Nephron (organoid): ENCODE data around the gene STK4.
A peak's percentile ranks its signal among the peaks of the same experiment; 100 is the strongest.

ENCODE experiments used
- H3K27ac Mint-ChIP-seq, 3 experiments: 2 replicates each; pipeline ENCODE4 v1.8.0; 2020; ENCODE audit warnings: mixed read lengths in 3 of 3, mild to moderate bottlenecking in 2 of 3, moderate library complexity in 1 of 3
- H3K27me3 Mint-ChIP-seq: 2 replicates; pipeline ENCODE4 v1.8.0; 2021; ENCODE audit warnings: low read depth, mild to moderate bottlenecking, moderate library complexity, mixed read lengths
- H3K36me3 Mint-ChIP-seq: 2 replicates; pipeline ENCODE4 v1.8.0; 2020; ENCODE audit warnings: low read depth, mixed read lengths
- H3K4me1 Mint-ChIP-seq: 2 replicates; pipeline ENCODE4 v1.8.0; 2020; ENCODE audit warnings: mixed read lengths
- H3K4me3 Mint-ChIP-seq, 3 experiments: 2 replicates each; pipeline ENCODE4 v1.8.0; 2020; ENCODE audit warnings: mild to moderate bottlenecking in 3 of 3, mixed read lengths in 3 of 3, moderate library complexity in 2 of 3
- H3K9me3 Mint-ChIP-seq: 2 replicates; pipeline ENCODE4 v1.8.0; 2020; ENCODE audit warnings: mixed read lengths
- CTCF ChIP-seq, 3 experiments: fragments of 200-600 bp; sonication (generic); IDR thresholded peaks; one replicate each; pipeline ENCODE4 v1.5.0; 2021; ENCODE audit warnings: antibody characterized with exemption in 3 of 3; ENCODE audit not compliant: unreplicated experiment in 3 of 3

The STK4 gene

DNA sequence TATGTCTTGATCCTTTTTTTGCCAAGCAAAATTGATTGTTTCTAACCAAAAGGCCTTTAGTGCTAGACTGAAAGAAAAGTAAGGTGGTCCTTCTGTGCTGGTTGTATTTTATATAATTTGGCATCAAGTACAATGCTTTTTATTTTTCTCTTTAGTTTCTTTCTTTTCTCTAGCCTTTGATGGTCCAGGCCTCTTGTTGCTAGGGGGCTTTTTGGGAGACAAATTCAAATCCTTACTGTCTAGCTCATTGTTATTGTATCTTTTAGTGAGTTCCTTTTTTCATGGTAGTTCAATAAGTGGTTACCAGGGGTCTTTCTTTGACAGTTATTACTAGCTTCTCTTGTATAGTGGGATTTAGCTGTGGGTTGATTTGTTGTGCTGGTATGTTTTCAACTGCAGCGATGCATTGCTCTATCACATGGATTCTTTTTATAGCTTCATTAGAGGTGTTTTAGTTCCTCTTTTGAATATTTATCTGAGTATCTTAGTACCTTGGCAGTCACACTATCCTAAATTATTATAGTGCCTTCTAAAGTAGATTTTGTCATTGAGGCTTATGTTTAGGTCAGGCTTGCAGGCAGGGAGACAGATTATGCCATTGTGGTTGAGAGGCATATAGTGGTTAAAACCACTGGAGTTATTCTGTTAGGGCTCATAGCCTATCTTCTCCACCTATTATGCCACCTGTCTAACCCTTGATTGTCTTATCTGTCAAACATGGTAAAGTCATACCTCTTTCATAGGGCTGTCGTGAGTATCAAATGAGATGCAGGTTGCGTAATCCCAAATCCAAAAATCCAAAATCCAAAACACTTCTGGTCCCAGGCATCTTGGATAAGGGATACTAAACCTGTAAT lies 85.1 kb downstream of the STK4 start:
- no peak for TF ChIP-seq CTCF (IDR thresholded peaks at IDR 0.05; ENCODE audit: unreplicated experiment in 3 of 3)
- Mint-ChIP-seq H3K4me3 (no peak overlapping the region), H3K9me3 (no peaks in the 10 kb centered on the region), H3K27me3 (peaks cover 5% of the 10 kb centered on the region), H3K4me1 (peaks cover 26% of the 10 kb centered on the region), H3K36me3 (peaks cover 12% of the 10 kb centered on the region), H3K27ac (peak overlapping the region in 1 of 3 experiments; percentile 21)

DNA sequence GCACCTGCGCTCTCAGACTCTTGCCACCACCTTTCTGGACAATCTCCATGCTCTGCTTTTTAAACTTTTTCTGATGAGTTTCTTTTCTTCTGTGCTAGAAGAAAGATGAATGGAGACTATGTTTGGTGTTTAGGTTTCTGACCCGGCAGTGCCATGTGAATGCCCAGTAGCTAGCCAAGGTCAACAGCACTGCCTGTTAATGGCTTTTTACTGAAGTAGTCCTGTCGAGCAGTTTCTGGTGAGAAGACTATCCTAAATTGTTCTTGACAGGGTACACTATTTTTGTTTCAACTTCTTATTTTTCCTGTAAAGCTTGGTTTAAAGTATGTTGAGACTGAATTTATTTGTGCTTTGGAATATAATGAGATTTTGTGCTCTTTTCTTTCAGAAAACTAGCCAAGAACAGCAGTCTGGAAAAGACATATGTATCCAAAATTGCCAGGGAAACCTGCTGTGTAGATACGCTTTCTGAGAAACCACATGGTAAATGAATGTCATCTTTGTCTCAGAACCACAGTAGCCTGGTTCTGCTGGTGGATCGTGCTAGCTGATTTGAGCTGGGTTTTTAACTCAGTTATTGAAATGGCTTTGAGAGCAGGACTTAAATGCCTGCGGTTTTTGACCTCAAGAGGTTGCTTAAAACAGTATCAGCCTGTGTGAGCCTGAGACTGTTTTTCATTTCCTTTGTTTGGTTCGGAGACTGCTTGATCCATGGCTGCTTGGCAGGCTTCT lies 86.6 kb downstream of the STK4 start:
- peaks cover 12% of the 10 kb centered on the region for H3K36me3 Mint-ChIP-seq
- H3K4me3 Mint-ChIP-seq, result no peak overlapping the region
- H3K27ac Mint-ChIP-seq, result peak overlapping the region in 2 of 3 experiments; percentile 21 to 56
- H3K27me3 Mint-ChIP-seq, result peaks cover 5% of the 10 kb centered on the region
- peaks cover 26% of the 10 kb centered on the region for H3K4me1 Mint-ChIP-seq
- no peaks in the 10 kb centered on the region for H3K9me3 Mint-ChIP-seq
- TF ChIP-seq CTCF (IDR thresholded peaks at IDR 0.05; ENCODE audit: unreplicated experiment in 3 of 3), result no peak

DNA sequence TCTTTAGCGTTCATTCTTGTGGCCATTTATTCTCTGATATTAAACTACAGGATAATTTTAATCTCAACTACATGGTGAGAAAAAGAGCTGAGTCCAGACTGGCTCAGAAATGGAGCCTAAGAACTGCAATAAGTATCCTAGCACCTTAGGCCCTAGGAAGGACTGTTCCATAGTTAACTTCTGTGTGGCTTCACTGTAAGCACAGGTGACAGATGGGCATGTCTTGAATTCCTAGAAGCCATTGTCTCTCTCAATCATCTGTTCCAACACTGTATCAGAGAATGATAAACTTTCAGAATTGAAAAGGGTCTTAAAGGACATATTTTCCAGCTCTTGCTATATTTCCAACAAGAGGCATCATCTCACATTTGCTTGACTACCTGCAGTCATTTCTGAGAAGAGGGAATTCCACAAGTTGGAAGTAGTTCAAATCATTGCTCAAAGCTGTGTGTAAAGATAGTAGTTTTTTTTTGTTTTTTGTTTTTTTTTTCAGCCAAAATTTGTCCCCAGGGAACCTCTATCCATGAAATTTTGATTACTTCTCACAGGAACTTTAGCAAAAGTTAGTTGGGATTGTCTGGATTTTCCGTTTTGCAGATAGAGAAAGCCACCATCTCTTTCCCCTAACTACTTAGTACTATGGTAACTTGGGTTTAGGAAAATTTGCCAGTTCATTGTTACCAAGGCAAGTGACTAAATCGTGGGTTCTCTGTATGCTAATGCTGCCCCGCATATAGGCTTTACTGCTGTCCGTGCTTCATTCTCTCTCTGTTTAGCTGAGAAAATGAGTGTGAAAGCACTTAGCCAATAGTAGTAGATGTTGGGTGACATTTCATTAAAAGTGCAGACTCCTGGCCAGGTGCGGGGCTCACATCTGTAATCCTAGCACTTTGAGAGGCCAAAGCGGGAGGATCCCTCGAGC lies 87.4 kb downstream of the STK4 start:
- no peak for TF ChIP-seq CTCF (IDR thresholded peaks at IDR 0.05; ENCODE audit: unreplicated experiment in 3 of 3)
- no peaks in the 10 kb centered on the region for H3K9me3 Mint-ChIP-seq
- H3K27me3 Mint-ChIP-seq, result peaks cover 4% of the 10 kb centered on the region
- H3K36me3 Mint-ChIP-seq, result peaks cover 12% of the 10 kb centered on the region
- H3K27ac Mint-ChIP-seq, result peak overlapping the region in 2 of 3 experiments; percentile 21 to 56
- no peak overlapping the region for H3K4me3 Mint-ChIP-seq
- H3K4me1 Mint-ChIP-seq, result peaks cover 24% of the 10 kb centered on the region

- Mint-ChIP-seq H3K9me3 (no peaks in the 10 kb centered on the region), H3K27me3 (no peaks in the 10 kb centered on the region), H3K27ac (no peak overlapping the region), H3K4me1 (peaks cover 15% of the 10 kb centered on the region), H3K4me3 (no peak overlapping the region), H3K36me3 (peaks cover 12% of the 10 kb centered on the region)
- no peak for TF ChIP-seq CTCF (IDR thresholded peaks at IDR 0.05; ENCODE audit: unreplicated experiment in 3 of 3)
These were observed 88.7 kb downstream of the STK4 start for GRCh38 chr20:45055056-45055455.

GRCh38 chr20:45056473-45057173 lies 90.3 kb downstream of the STK4 start:
- Mint-ChIP-seq H3K27me3 (no peaks in the 10 kb centered on the region), H3K27ac (no peak overlapping the region), H3K9me3 (no peaks in the 10 kb centered on the region), H3K4me3 (no peak overlapping the region), H3K36me3 (peaks cover 12% of the 10 kb centered on the region), H3K4me1 (peaks cover 15% of the 10 kb centered on the region)
- no peak for TF ChIP-seq CTCF (IDR thresholded peaks at IDR 0.05; ENCODE audit: unreplicated experiment in 3 of 3)
